Caco-2 (cell line): ENCODE data around the gene RAB3D. TPM values are rescaled to one million over a fixed set of nuclear protein-coding genes. Genes with fewer than 3 reads are reported as not detected.
A peak's percentile ranks its signal among the peaks of the same experiment; 100 is the strongest.
"Not testable (repeated sequence)": the region's sequence is repeated elsewhere in the genome, so short reads cannot be mapped to it uniquely, and the experiment has no call there.

Experiments used
- BruUV-seq: library from RNA; stranded (reverse); fragments of 400-500 nt; replicated peaks from 2 replicates; lab custom pipeline; 2021; lab: Mats Ljungman, UMichigan
- CTCF ChIA-PET: fragments of 300-600 bp; sonication (Branson Sonifier 250); formaldehyde crosslinking; loops from one replicate; lab custom pipeline; 2022; ENCODE audit warnings: antibody characterized with exemption; lab: Charles Lee
- POLR2A ChIA-PET: fragments of 300-600 bp; sonication (Branson Sonifier 250); formaldehyde crosslinking; loops from one replicate; lab custom pipeline; 2022; ENCODE audit warnings: antibody characterized with exemption; lab: Charles Lee
- DNase-seq, 2 experiments: peaks; one replicate each; pipeline versions ENCODE4 v3.0.0 to v3.0.0-alpha.2; 2020 to 2022
- H3K27me3 ChIP-seq: replicated peaks from 2 replicates; pipeline ENCODE4 v1.6.0; 2011; ENCODE audit warnings: low read length; ENCODE audit not compliant: control insufficient read depth, insufficient read depth
- H3K36me3 ChIP-seq: 2 replicates; pipeline ENCODE4 v1.5.1; 2011; ENCODE audit warnings: low read length; ENCODE audit not compliant: control insufficient read depth, insufficient read depth
- H3K4me1 ChIP-seq: fragments of 250-450 bp; sonication (Bioruptor Pico); 2 replicates; pipeline ENCODE4 v1.5.1; 2020; ENCODE audit warnings: mild to moderate bottlenecking
- H3K4me3 ChIP-seq: 2 replicates; pipeline ENCODE4 v1.5.1; 2011; ENCODE audit warnings: low read depth, mild to moderate bottlenecking, control low read depth, low read length
- H3K9me3 ChIP-seq: fragments of 250-450 bp; sonication (Bioruptor Pico); 2 replicates; pipeline ENCODE4 v1.5.1; 2020; ENCODE audit warnings: mild to moderate bottlenecking, moderate library complexity
- H3K27ac Mint-ChIP-seq: one replicate; pipeline ENCODE4 v1.8.0; 2022; ENCODE audit warnings: mixed read lengths; ENCODE audit not compliant: unreplicated experiment
- H3K27me3 Mint-ChIP-seq: one replicate; pipeline ENCODE4 v1.8.0; 2022; ENCODE audit warnings: mixed read lengths; ENCODE audit not compliant: insufficient read depth, unreplicated experiment
- H3K36me3 Mint-ChIP-seq: one replicate; pipeline ENCODE4 v1.8.0; 2022; ENCODE audit warnings: mild to moderate bottlenecking, mixed read lengths; ENCODE audit not compliant: insufficient read depth, unreplicated experiment
- H3K4me1 Mint-ChIP-seq: one replicate; pipeline ENCODE4 v1.8.0; 2022; ENCODE audit warnings: low read depth, mixed read lengths; ENCODE audit not compliant: unreplicated experiment
- H3K4me3 Mint-ChIP-seq: one replicate; pipeline ENCODE4 v1.8.0; 2022; ENCODE audit warnings: mild to moderate bottlenecking, moderate library complexity, mixed read lengths; ENCODE audit not compliant: unreplicated experiment
- H3K9me3 Mint-ChIP-seq: one replicate; pipeline ENCODE4 v1.8.0; 2022; ENCODE audit warnings: mixed read lengths; ENCODE audit not compliant: unreplicated experiment
- intact Hi-C: fragments of 100-400 bp; cut with micrococcal nuclease; formaldehyde crosslinking; loops from one replicate; pipeline ENCODE4 v1.10.0; 2022; ENCODE audit not compliant: unreplicated experiment
- total RNA-seq: library from RNA; stranded (reverse); gene quantifications from 2 replicates; pipeline ENCODE4 v1.2.3, GENCODE V29; 2022
- TF ChIP-seq, protein P1 (sequence below), 2 experiments: fragments of 200-600 bp in 1 of 2; IDR thresholded peaks; 1 replicate in 1 of 2; 2 replicates in 1 of 2; pipeline versions ENCODE4 v1.5.1 to v1.8.0; 2011 to 2022; ENCODE audit warnings: antibody characterized with exemption in 1 of 2, control low read depth in 1 of 2, inconsistent platforms in 1 of 2, low read depth in 1 of 2, low read length in 1 of 2, mild to moderate bottlenecking in 1 of 2, moderate library complexity in 1 of 2; ENCODE audit not compliant: insufficient read depth in 1 of 2, severe bottlenecking in 1 of 2, unreplicated experiment in 1 of 2

The RAB3D gene
- total RNA-seq, 1 experiment from 2014 or later, result 28.0 TPM

DNA sequence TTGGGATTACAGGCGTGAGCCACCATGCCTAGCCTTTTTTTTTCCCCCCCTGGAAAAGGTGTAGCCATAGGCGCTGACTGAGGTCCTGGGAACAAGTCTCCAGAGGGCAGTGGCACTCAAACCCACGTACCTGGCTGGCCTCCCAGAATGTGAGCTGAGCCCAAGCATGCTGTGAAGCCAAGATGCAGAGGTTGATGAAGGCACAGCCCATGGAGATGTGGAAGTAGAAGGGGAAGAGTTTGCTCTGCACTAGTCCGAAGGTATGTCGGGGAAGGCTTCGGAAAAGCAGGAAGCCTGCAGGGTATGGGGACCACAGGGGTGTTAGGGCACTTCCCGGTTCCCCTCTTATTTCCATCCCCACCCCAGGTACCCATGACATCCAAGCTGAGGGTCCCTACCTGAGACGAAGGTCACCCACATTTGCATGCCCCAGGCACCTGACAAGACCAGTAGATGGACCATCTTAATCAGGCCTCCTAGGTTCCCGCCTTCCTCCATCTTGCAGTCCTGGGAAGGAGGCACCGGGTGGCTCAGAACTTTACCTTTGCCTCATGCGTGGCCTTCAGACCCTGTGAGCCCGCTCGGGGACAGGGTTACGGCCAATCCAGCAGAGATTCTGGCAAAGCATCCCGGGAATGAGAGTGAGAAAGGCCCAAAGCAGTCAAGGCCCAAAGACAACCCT, 5.8 kb upstream of the RAB3D start:
- POLR2A ChIA-PET, result interaction anchor here (1.1 to 1.9 kb wide), 2 partner anchors 29 to 36 kb away, joined by 6 to 15 read pairs; partner anchors contain the start of gene SWSAP1
- Mint-ChIP-seq H3K4me3 (peak overlapping the region; percentile 94), H3K27ac (peak overlapping the region; percentile 92), H3K9me3 (no peaks in the 10 kb centered on the region), H3K36me3 (peaks cover 10% of the 10 kb centered on the region), H3K4me1 (peaks cover 29% of the 10 kb centered on the region), H3K27me3 (no peaks in the 10 kb centered on the region)
- H3K4me3 ChIP-seq, result peak overlapping the region; percentile 47
- peaks cover 1% of the 10 kb centered on the region; the same call in 1 of the 2 replicates for H3K36me3 ChIP-seq
- no peaks in the 10 kb centered on the region for H3K9me3 ChIP-seq
- no TSS peak for BruUV-seq
- intact Hi-C loops, result no loop called here
- peaks cover 17% of the 10 kb centered on the region for H3K4me1 ChIP-seq
- DNase-seq, result no peak
- H3K27me3 ChIP-seq, result no peaks in the 10 kb centered on the region
- CTCF ChIA-PET, result interaction anchor here (0.6 to 3.5 kb wide), 6 partner anchors 36 to 191 kb away, joined by 4 to 22 read pairs (median 8); partner anchors contain the start of genes ODAD3, PRKCSH and ZNF653
- TF ChIP-seq, protein P1, sequence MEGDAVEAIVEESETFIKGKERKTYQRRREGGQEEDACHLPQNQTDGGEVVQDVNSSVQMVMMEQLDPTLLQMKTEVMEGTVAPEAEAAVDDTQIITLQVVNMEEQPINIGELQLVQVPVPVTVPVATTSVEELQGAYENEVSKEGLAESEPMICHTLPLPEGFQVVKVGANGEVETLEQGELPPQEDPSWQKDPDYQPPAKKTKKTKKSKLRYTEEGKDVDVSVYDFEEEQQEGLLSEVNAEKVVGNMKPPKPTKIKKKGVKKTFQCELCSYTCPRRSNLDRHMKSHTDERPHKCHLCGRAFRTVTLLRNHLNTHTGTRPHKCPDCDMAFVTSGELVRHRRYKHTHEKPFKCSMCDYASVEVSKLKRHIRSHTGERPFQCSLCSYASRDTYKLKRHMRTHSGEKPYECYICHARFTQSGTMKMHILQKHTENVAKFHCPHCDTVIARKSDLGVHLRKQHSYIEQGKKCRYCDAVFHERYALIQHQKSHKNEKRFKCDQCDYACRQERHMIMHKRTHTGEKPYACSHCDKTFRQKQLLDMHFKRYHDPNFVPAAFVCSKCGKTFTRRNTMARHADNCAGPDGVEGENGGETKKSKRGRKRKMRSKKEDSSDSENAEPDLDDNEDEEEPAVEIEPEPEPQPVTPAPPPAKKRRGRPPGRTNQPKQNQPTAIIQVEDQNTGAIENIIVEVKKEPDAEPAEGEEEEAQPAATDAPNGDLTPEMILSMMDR (IDR thresholded peaks at IDR 0.05; ENCODE audit: insufficient read depth in 1 of 2, low read depth in 1 of 2, low read length in 1 of 2, severe bottlenecking in 1 of 2, unreplicated experiment in 1 of 2), result no peak

DNA sequence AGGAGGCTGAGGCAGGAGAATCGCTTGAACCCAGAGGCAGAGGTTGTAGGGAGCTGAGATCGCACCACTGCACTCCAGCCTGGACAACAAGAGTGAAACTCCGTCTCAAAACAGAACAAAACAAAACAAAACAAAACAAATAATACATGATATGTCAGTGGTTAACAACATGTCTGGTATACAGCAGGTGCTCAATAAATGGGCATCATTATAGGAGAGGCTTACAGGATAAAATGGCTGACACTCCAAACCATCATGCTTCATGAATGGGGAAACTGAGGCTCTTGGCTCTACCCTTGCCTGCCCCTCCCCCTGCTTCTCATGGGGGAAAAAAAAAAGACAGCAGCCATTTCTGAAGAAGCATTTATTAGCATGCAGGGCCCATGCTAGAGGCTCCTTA, 3.0 kb upstream of the RAB3D start:
- intact Hi-C loops, result no loop called here
- ChIA-PET CTCF (no interaction called here), POLR2A (no interaction called here)
- Mint-ChIP-seq H3K27me3 (no peaks in the 10 kb centered on the region), H3K27ac (no peak overlapping the region), H3K4me1 (peaks cover 30% of the 10 kb centered on the region), H3K36me3 (peaks cover 10% of the 10 kb centered on the region), H3K9me3 (no peaks in the 10 kb centered on the region), H3K4me3 (no peak overlapping the region)
- Histone ChIP-seq H3K9me3 (no peaks in the 10 kb centered on the region), H3K4me1 (peaks cover 31% of the 10 kb centered on the region), H3K27me3 (no peaks in the 10 kb centered on the region), H3K4me3 (no peak overlapping the region), H3K36me3 (peaks cover 1% of the 10 kb centered on the region; the same call in 1 of the 2 replicates)
- TF ChIP-seq, protein P1 (IDR thresholded peaks at IDR 0.05; ENCODE audit: insufficient read depth in 1 of 2, low read depth in 1 of 2, low read length in 1 of 2, severe bottlenecking in 1 of 2, unreplicated experiment in 1 of 2), result no peak
- no peak for DNase-seq
- no TSS peak for BruUV-seq

DNA sequence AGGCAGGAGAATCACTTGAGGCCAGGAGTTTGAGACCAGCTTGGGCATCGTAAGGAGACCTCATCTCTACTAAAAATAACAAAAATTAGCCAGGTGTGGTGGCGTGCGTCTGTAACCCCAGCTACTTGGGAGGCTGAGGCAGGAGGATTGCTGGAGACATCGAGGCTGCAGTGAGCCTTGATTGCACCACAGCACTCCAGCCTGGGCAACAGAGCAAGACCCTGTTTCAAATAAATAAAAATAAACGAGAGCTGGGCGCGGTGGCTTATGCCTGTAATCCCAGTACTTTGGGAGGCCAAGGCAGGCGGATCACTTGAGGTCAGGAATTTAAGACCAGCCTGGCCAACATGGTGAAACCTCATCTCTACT, 626 bp upstream of the RAB3D start:
- Mint-ChIP-seq H3K4me3 (peak overlapping the region; percentile 77), H3K4me1 (peaks cover 12% of the 10 kb centered on the region)
- H3K27ac Mint-ChIP-seq, H3K27me3 Mint-ChIP-seq, H3K9me3 Mint-ChIP-seq, BruUV-seq, H3K36me3 ChIP-seq, intact Hi-C loops, H3K36me3 Mint-ChIP-seq, DNase-seq, H3K9me3 ChIP-seq, H3K27me3 ChIP-seq: not testable (repeated sequence)
- POLR2A ChIA-PET, result interaction anchor here (0.8 to 1.0 kb wide), 2 partner anchors 18 to 35 kb away, joined by 3 to 6 read pairs; partner anchors contain the start of gene SWSAP1
- Histone ChIP-seq H3K4me1 (peaks cover 26% of the 10 kb centered on the region), H3K4me3 (peak overlapping the region; percentile 88)
- CTCF ChIA-PET, result interaction anchor here (0.6 to 2.3 kb wide), 4 partner anchors 35 to 50 kb away, joined by 3 to 12 read pairs (median 7); partner anchors contain the start of gene SWSAP1
